Mucosa of gallbladder (tissue), 1 donor: ENCODE results near the gene PPP1R37. TPM values are rescaled to one million over a fixed set of nuclear protein-coding genes. Genes with fewer than 3 reads are reported as not detected.

ENCODE experiments used
- DNase-seq: peaks from one replicate; pipeline ENCODE4 v3.0.0-alpha.2; 2020; ENCODE audit warnings: low spot score
- total RNA-seq: library from RNA; stranded (reverse); gene quantifications from one replicate; pipeline ENCODE4 v1.2.1, GENCODE V29; 2021
- donor health status: DM: no; HTN: no; CAD: no.

The PPP1R37 gene
- total RNA-seq, 1 donor from 2014 or later, result 83.4 TPM

DNA sequence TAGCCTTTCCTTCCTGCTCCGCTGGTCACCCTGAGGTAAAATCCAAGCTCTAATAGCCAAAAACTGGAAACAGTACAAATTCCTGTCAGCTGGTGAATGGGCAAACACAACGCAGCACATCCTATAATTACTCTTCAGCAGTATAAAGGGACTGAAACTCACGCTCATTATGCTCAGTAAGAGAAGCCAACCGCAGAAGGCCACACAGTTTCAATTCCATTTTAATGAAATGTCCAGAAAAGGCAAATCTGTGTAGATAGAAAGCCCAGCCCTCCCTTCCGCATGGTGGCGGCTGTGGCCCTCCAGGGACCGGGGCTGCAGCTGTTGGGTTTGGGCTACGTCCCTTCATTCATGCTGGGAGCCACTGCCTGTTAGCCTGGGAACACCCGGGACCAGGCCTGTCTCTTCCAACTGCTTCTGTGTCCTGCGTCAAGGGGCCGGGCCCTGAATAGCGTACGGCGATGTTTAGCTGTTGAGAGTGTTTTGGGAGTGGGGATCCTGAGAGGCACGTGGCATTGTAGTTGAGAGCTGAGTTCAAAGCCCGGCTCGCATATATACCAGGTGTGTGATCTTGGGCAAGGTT lies 44.3 kb downstream of the PPP1R37 start:
- no peak for DNase-seq

DNA sequence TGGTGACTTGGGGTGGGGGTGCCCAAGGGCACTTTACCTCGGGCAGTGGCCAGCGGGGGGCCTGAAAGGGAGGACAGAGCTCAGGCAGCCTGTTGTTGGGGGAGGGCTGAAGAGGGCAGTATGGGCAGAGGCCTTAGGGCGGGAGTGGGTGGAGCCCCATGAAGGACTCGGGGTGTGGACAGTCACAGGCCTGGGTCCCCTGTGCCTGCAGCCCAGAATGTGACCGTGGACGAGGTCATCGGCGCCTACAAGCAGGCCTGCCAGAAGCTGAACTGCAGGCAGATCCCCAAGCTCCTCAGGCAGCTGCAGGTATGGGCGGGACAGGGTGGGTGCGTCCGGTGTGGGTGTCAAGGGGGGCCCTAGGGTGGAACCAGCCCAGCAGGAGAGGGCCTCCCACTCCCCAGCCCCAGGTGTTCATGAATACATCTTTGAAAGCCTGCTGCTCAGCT lies 45.3 kb downstream of the PPP1R37 start:
- DNase-seq, result no peak

DNA sequence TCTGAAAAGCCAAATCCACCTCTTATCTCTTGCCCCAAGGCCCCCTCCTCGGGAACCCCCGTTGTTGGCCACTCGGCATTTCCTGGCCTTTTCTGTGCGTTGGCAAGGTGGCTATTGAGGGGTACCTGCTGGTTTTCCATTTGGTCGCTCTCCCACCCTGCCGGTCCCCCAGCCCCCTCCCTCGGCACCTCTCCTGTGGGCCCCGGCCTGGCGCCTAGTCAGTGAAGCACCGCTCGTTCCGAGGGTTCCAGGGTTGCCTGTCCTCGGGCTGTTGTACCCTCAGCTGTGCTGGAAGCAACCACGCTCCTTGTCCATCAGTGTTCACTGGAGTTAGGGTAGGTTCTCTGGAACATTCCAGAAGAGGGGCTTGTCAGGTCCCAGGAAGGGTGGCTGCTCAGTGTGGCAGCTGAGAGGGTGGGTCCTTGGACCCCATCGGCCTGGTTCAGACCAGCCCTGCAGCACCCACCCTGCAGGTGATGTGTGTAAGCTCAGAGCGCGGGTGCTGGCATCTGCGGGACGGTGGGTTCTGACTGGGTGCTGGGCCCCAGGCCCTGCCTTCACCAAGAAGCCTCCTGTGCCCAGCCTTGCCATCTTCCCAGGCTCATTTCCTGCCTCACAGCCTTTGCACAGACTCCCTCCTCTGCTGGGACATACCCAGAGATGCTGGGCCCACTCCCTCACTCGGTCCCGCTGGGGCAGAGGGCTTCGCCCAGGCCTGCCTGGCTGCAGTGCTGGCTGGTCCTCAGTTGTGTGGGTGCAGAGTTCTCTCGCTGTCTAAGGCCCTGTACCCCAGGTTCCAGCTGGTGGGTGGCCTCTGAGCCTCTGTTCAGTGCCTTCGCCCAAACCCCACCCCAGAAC lies 46.5 kb downstream of the PPP1R37 start:
- no peak for DNase-seq

DNA sequence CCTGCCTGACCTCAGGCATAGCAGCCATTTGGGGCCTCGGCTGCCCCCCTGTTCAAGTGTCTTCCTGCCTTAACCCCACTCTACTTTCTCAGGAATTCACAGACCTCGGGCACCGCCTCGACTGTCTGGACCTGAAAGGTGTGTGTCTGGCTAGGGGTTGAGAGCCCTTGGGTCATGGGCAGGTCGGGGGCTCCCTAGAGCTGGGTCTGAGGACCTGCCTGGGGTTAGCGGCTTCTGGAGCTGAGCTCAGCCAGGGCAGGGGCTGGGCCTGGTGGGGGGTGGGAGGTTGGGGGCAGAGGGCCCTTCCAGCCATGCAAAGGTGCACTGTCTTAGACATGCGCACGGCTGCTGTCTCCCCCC lies 47.1 kb downstream of the PPP1R37 start:
- DNase-seq, result no peak

DNA sequence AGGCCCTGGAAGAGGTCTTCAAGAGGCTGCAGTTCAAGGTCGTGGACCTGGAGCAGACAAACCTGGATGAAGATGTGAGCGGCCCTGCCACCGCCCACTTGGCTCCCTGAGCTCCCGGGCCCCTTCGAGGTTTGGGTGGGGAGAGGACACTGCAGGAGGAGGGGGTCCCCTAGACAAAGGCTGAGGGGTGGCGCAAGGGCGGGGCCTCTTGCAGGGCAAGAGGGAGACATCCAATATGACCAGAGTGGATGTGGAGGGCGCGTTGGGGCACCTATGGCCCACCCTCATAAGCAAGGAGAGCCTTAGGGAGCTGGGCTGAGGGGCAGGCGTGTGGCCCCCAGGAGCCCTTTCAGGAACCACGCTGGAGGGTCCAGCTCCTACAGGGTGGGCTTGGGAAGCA lies 47.6 kb downstream of the PPP1R37 start:
- DNase-seq, result no peak

DNA sequence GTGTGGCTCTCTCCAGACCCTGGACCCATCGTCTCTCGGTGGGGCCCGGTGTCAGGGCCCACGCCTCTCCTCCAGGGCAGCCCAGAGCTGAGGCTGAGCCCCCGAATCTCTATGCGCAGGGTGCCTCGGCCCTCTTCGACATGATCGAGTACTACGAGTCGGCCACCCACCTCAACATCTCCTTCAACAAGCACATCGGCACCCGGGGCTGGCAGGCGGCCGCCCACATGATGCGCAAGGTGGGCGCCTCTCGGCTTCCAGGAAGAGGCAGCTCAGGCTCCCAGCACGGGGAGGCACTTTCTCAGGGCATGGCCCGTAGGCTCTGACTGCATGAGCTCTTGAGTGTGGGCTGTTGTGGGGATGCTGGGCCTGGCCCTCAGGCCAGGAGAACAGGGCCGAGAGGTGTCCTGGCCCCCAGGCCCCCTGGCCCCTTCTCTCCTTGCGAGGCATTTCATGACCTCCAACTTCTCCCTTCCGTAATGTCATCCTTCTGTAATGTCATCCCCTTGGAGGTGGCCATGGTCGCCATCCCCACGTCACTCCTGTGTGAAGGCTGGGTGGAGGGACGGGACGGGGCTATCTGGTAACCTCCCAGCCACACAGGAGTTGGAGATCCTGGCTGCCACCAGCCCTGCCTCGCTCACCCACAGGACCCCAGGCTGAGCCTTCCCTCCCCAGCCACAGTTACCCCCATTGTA lies 48.4 kb downstream of the PPP1R37 start:
- no peak for DNase-seq

DNA sequence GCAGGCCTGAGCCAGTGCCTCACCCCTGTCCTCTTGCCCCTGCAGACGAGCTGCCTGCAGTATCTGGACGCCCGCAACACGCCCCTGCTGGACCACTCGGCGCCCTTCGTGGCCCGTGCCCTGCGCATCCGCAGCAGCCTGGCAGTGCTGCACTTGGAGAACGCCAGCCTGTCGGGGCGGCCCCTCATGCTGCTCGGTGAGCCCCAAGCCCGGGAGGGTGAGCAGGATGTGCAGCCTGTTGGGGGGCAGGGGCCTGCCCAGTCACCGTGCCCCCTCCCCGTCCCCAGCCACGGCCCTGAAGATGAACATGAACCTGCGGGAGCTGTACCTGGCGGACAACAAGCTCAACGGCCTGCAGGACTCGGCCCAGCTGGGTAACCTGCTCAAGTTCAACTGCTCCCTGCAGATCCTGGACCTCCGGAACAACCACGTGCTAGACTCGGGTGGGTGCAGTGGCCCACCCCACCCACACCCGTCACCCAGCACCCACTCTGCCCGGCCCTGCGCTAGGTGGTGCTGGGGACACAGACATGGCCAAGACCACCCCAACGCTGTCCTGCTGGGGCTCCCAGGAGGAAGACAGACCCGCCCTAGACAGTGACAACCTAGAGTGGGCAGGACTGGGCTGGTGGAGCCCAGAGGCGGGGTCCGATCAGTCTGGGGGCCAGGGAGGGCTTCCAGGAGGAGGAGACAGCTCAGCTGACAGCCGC lies 49.2 kb downstream of the PPP1R37 start:
- no peak for DNase-seq

DNA sequence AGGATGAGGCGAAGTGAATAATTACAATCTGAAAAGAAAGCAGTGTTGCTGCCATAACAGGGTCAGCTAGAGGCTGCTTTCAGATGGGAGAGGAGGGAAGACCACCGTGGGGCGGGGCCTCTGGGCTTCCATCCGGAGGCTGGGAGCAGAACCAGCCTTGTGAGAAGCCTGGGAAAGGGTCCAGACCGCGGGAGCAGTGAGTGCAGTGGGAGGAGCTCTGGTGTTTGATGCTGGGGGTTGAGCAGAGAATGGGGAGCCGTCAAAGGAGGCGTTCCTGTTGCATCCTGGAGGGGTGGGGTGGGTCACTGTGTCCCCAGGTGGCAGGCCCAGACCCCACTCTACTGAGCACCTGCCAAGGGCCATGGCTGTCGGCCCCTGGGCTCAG lies 49.7 kb downstream of the PPP1R37 start:
- DNase-seq, result no peak

DNA sequence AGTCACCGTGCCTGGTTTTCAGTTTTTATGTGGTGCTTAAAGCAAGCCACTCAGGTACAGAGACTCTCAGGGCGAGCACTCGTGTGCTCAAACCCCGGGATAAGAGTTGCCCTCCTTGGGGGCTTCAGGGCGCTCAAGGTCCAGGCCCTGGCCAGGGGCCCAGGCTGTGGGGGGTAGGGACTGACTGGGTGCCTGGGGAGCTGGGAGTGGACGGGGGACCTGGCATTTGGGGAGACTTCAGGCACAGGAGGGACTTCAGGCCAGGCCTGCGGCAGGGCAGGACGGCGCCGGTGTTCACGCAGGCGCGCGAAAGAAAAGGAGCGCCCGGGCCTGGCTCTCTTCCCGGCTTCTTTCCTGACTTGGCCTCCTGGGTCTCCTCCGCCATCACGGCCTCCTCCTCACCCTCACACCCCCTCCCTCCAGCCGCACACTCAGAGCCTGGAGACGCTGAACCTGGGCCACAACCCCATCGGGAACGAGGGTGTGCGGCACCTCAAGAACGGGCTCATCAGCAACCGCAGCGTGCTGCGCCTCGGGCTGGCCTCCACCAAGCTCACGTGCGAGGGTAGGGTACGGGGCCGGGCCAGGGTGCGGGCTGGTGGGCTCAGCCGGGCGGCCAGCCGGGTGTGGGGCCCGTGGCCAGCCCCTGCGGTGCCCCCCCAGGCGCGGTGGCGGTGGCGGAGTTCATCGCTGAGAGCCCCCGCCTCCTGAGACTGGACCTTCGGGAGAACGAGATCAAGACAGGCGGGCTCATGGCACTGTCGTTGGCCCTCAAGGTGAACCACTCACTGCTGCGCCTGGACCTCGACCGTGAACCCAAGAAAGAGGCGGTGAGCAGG lies 51.7 kb downstream of the PPP1R37 start:
- no peak for DNase-seq

DNA sequence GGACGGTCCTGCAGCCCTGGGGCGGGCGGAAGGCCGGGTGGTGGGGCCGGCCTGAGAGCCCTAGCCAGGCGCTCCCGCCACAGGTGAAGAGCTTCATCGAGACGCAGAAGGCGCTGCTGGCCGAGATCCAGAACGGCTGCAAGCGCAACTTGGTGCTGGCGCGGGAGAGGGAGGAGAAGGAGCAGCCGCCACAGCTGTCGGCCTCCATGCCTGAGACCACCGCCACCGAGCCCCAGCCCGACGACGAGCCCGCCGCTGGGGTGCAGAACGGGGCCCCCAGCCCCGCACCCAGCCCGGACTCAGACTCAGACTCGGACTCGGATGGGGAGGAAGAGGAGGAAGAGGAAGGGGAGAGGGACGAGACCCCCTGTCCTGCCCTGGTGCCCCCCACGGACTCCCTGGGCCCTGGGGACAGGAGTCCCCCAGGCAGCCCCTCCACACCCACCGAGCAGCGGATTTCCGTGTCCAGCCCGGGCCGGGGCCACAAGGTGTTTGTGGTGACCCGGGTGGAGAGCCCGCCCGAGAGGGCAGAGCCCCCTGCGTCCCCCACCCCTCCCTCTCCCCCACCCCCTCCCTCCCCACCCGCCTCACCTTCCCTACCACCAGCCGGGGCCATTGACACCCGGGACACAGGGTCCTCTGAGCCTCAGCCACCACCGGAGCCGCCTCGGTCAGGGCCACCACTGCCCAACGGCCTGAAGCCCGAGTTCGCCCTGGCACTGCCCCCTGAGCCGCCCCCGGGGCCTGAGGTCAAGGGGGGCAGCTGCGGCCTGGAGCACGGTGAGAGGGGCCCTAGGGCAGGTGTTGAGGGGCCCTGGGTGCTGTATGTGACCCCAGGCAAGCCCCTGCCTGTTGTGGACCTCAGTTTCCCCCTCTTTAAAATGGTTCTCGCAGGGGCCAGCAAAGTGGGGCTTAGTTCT lies 52.6 kb downstream of the PPP1R37 start:
- no peak for DNase-seq

DNA sequence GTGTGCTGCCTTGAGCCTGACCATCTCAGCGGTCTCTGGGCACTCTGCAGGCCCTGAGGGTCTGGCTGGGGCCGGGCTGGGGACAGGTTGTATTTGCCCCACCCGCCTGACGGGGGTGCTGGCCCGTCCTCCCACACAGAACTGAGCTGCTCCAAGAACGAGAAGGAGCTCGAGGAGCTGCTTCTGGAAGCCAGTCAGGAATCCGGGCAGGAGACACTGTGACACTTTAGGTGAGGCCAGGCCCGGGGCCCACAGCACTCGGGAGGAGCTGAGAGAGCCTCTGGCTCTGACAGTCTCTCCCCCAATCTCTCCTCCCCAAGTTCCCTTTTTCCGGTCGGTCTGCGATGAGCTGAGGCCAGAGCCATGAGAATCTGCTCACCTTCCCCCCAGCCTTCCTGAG lies 53.3 kb downstream of the PPP1R37 start:
- no peak for DNase-seq

DNA sequence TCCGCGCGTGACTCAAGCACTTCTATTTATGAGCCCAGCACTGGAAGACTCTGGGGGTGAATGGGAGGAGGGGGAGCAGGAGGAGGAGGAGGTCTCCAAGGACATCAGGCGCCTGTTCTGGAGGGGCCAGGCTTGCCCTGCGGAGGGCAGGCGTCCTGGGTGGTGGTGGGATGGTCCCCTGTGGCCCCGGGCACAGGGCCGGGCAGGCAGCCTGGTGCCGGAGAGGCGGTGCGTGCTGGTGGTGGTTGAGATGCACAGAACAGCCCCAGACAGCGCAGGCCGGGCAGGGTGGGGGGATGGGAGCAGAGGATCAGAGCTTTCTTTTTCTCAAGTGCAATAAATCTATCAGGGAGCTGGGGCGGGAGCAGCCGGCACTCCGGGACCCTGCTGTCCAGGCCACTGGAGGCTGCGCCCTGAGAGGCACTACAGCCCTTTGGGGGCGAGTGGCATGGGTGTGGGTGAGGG lies 53.8 kb downstream of the PPP1R37 start:
- no peak for DNase-seq

DNA sequence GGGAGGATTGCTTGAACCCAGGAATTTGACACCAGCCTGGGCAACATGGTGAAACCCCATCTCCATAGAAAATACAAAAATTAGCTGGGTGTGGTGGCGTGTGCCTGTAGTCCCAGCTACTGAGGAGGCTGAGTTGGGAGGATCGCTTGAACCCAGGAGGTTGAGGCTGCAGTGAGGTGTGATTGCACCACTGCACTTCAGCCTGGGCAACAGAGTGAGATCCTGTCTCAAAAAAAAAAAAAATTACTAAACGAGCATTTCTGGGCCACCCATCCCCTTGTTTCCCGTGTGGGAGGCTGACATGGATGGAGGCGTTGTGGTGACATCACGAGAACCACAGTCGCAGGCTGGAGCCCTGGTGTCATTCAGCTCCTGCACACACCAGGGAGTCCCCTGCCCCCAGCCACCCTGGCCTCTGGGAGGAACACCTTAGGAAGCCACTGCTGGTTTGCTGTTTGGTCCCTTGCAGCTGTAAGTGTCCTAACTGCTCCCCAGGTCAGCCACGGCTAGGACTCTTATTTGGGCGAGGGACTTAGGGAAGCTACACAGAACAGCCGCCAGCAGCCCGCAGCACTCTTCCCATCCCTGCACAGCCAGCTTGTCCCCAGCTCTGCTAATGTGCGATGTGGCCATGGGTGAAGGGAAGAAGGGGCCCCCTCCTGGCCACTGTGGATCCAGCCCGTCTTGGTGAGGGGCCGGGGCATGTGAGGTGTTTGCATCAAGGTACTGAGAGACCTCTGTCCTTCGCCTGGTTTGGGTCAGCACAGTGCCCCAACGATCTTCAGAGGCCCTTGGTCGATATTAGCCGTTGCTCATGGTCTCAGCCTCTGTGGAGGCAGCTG lies 55.1 kb downstream of the PPP1R37 start:
- no peak for DNase-seq

DNA sequence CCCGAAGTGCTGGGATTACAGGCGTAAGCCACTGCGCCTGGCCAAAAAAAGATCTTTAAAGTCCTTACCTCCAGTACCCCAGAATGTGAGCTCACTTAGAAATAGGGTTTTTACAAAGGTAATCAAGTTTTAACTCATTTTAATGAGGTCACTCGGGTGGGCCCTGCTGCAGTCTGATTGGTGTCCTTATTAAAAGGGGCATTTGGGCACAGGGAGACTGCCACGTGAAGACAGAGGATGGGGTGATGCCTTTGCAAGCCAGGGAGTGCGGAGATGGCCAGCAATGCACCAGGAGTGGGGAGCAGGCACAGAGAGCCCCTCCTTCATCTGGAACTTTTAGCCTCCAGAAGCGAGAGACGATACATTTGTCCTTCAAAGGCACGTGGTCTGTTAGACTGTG lies 56.1 kb downstream of the PPP1R37 start:
- DNase-seq, result no peak

DNA sequence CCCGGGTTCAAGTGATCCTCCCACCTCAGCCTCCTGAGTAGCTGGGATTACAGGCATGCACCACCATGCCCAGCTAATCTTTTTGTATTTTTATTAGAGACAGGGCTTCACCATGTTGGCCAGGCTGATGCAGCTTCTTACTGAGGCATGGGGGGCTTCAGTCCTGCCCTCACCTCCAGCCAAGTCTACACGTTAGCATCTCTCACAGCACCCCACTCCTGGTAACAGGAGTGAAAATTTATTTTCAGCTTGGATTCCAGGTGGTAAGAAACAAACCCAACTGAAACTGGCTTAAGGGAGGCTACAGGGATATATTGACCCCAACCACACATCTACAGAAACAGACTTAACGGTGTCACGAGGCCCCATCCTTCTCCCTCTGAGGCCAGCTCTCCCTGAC lies 57.2 kb downstream of the PPP1R37 start:
- no peak for DNase-seq

DNA sequence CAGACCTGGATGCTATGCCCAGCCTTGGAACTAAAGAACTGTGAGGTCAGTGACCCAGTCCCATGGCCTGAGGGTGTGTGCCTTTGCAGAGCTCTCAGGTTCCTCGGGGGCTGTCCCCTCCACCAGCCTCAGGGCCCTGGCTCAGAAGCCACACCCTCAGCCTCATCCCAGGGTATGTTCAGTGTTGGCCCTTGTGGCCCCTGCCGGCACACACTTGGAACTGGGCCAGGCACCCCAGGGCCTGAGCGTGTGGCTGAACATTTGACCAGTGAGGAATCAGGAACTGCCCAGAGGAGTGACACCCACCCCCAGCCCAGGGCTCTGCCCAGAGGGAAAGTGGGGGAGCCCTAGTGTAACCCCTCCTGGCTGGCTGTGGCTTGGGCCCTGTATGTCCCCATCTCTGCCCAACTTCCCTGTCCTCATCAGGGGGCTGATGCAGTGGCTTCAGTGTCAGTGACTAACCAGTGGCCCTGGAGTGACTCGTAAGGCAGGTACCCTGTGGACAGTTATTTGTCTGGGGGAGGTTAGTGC lies 57.8 kb downstream of the PPP1R37 start:
- no peak for DNase-seq

DNA sequence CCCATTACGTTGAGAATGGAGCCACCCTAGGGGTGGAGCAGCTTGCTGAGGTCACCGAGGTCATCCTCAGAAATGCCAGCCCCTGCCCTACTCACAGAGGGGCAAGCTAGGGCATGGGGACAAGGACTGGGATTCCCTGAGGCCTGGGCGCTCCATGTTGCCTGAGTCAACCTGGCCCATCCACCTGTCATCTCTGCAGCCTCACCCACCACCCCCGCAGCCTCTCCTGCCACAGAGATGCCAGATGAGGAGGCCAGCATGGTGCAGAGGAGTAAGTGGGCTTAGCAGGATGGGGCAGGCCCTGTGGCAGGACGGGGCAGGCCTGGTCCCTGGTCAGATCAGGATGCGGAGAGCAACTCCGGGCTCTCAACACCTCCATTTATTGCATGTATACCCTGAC lies 58.3 kb downstream of the PPP1R37 start:
- no peak for DNase-seq

DNA sequence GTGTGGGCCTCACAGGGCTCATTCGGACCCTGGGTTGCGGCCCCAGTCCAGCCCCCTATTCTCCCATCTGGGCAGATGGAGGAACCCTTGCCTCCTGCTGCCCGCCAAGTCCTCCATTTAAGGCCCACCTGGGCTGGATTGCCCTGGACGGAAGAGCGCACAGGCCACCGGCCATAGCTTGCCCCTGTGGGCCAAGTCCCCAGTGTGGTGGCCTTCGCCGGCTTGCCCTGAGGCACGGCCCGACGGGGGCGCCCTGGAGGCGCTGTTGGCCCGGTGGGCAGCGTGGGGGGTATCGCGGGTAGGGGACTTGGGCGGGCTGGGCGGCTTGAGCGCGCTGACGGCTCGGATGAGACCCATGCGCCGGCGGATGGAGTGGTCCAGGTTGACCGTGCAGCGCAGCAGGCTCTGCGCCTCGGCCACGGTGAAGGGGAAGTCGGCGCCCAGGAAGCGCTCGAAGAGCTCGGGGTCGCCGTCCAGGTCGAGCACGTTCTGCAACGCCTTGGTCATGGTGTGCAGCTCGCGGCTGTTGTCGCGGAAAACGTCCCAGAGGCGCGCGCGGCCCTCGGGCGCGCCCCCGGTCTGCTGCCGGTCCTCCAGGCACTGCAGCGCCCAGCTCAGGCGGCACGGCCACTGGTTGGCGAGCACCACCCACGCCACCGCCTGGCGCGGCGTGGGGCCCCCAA lies 59.0 kb downstream of the PPP1R37 start:
- DNase-seq, result no peak
